Effector CD8-positive, alpha-beta T cell (primary cell): Measurements from ENCODE around the gene PCBP1.
"Not testable (repeated sequence)": the region's sequence is repeated elsewhere in the genome, so short reads cannot be mapped to it uniquely, and the experiment has no call there.

Experiments
- DNase-seq: peaks from one replicate; lab custom pipeline; 2025; lab: John Stamatoyannopoulos, UW

The PCBP1 gene

DNA sequence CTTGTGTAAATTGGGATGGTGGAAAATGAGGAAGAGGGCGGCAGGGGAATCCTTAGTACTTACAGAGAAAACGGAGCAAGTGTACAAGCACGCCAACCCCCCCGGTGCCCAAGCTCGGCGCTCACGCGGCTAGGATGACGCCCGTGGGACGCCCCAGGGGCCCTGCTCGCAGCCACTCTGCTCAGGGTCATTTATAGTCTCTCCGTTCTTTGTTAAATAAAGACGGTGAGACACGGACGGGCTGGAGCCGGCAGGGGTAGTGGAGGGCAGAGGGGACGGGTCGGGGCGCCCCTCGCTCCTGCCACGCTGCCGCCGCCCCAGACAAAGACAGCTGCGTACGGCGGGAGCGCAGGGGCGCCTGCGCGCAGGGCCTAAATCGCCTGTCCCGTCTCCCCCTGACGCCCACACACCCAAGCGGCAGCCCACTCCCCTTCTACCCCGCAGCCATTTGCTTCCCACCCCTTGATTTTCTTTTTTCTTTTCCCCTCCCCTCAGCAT, 37.8 kb downstream of the PCBP1 start:
- DNase-seq: peak; percentile 42

DNA sequence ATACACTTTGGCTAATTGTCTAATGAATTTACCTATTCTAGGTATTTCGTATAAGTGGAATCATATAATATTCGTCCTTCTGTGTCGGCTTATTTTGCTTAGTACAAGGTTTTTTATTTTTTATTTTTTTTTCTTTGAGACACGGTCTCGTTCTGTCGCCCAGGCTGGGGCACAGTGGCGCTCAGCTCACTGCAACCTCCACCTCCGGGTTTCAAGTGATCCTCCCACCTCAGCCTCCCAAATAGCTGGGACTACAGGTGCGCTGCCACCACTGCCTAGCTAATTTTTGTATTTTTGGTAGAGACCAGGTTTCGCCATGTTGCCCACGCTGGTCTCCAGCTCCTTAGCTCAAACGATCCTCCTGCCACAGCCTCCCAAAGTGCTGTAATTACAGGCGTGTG, 38.2 kb downstream of the PCBP1 start:
- no peak for DNase-seq

DNA sequence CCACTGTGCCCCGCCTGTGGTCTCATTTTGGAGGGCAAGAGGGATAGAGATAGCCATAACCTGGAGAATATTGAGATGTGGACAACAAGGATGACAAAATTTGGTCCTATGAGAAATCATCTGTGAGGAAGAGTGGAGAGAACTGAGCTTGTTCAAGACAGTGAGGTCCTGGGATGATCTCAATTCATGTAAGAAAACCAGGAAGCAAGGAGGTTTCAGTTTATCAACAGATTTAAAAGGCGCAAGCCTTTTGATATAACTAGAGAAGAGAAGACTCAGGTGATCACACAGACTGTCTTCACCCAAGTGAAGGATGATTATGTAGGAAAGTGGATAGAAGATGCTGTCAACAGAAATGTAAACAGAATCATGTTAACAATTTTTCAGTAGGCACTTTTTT, 39.1 kb downstream of the PCBP1 start:
- DNase-seq: no peak

DNA sequence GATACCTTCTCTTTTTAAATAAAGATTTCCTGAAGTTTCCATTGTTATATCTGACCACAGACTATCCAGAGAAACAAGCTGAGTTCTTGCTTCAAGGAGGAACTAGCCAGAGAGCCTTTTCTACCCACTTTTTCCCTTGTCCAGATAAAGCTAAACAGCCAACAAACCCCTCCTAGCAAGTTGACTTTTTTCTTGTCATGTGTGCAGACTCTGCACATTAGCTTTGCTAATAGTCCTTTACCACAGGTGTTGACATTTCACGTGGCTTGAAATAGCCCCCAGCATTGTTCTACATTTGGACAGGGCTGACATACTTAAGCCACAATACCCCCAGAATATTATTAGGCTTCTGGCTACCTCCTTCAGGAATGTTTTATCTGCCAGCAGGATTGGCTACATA, 40.7 kb downstream of the PCBP1 start:
- DNase-seq: no peak

DNA sequence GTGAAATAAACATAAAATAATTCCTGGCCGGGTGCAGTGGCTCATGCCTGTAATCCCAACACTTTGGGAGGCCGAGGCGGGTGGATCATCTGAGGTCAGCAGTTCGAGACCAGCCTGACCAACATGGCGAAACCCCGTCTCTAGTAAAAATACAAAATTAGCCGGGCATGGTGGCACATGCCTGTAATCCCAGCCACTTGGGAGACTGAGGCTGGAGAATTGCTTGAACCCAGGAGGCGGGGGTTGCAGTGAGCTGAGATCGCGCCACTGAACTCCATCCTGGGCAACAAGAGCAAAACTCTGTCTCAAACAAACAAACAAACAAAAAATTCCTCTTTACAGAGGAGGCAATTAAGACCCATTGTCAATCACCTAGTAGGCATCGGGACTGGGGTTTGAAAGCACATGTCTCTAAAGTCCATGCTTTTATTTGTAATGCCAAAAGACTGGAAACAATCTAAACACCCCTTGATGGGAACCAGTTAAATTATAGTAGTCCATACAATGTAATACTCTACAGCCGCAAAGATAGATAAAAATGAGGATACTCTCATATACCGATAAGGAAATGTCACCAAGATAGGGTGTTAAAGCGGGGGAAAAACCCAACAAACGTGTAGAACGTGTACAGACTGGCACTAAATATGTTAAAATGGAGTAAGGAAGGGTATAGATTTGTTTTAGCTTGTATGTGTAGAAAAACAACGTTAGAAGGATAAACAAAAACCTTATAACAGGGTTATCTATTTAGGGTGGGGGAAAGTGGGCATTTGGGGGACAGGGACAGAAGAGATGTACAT, 44.3 kb downstream of the PCBP1 start:
- not testable (repeated sequence) for DNase-seq

DNA sequence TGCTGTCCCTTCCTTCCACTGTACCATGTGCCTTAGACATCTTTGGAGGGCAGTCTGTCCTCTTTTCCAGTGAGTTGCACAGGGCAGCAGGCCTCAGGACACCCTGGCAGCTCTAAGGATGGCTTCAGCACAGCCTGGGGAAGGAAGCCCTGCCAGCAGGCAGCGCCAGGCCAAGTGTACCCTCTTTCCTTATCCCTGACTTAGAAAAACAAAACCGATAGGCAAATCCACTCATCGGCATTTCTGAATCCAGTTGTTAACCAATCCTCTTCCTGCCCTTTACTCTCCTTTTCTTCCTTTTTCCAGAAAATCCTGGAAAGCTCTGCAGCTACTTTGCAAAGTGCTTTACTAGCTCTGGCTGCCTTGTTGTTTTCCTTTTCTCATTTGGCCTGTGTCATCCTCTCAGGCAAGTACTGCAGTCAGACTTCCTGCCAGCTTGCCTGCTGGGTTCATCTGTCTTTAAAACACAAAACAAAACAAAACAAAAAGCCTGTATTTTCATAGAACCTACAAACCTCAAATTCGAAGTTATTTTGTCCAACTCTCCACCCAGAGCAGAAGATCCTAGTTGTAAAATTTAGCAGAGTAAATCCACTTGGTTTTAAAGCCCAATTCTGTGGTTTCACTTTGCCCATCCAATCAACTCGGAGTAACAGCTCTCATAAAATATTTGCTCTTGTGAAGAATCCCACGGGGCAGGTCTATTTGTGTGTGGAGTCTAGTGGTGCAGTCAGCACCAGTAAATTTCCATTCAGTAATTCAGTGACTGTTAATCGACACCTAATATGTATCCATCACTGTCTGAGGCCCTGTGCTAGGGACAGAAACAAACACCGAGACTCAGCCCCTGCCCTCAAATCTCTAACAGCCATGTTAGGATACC, 45.2 kb downstream of the PCBP1 start:
- DNase-seq: no peak

DNA sequence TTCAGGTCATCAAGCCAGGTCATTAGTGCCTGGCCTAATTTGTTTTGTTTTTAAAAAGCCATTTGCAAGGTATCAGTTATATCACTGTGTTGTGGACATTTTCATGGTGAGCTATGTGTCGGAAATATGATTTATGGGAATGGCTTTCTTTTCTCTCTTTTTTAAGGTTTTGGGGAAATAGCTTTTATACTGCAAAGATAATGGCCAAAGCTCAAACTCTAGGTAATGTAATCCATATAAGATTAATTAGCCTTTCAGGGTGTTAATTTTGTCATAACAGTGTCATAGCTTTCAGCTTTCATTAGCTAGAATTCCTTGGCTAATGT, 45.8 kb downstream of the PCBP1 start:
- no peak for DNase-seq

DNA sequence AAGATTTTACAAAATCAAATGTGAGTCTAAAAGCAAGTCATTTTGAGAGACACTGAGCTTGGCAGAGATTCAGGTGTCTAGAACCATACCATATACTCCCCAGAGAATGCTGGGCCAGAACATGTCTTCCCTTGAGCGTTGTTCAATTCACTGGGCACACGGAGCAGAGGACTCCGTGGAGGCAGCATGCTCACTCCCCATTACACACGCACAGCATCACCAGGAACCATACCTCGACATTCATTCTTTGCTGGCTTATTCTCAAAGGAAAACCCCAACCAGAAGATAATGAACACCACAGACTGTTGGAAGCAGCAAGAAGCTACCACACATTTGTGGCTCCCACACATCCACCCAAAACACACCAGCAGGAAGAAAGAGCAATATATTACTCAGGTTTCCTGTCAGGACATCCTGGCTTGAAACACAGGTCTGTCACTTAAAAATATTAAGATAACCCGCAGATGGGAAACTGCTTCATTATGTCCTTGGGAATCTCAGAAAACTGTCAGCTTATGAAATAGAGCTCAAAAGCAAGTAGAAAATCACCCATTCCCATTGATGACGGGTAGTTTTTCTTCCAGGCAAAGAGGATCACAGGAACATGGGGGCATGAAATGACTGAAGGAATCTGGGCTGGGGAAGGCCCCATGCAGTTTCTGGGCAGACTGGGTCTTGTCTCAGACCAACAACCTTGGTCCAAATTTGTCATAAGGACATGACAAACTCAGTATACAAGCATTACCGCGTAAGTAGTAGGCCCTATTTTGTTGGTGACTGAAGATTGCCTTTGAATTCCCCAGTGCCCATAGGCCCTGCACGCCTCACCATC, 46.4 kb downstream of the PCBP1 start:
- no peak for DNase-seq

DNA sequence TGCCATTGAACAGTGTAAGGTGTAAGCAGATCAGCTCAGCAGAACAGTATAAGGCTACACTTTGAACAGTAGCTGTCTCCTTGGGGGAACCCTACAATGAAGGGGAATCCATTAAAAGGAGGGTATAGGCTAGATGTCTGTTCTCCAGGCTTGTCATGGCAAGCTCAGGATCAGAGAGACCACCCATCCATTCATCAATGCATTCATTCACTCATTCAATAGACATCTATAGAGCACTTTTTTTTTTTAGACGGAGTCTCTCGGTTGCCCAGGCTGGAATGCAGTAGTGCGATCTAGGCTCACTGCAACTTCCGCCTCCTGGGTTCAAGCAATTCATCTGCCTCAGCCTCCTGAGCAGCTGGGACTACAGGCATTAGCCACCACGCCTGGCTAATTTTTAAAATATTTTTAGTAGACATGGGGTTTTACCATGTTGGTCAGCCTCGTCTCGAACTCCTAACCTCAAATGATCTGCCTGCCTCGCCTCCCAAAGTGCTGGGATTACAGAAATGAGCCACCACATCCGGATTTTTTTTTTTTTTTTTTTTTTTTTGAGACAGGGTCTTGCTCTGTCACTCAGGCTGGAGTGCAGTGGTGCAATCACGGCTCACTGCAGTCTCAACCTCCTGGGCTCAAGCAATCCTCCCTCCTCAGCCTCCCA, 47.2 kb downstream of the PCBP1 start:
- DNase-seq: not testable (repeated sequence)
